B cell (primary cell): Measurements from ENCODE around the gene RXFP2. TPM values are rescaled to one million over a fixed set of nuclear protein-coding genes. Genes with fewer than 3 reads are reported as not detected.

Source experiments
- ATAC-seq: fragments of 200-7000 bp; cut with Tn5 transposase; one replicate; pipeline ENCODE4 v1.10.0; 2021; ENCODE audit warnings: low read depth, mild to moderate bottlenecking, moderate number of reproducible peaks, moderate library complexity
- CTCF ChIA-PET: fragments of 350-600 bp; sonication (Branson Sonifier 250); formaldehyde crosslinking; loops from one replicate; lab custom pipeline; 2021; ENCODE audit warnings: antibody characterized with exemption, inconsistent platforms; lab: Charles Lee
- POLR2A ChIA-PET: fragments of 350-600 bp; sonication (Branson Sonifier 250); formaldehyde crosslinking; loops from one replicate; lab custom pipeline; 2021; ENCODE audit warnings: antibody characterized with exemption; lab: Charles Lee
- DNase-seq: peaks from one replicate; pipeline ENCODE4 v3.0.0; 2013
- H2AFZ ChIP-seq: 2 replicates; pipeline ENCODE4 v1.6.1; 2012; ENCODE audit warnings: mild to moderate bottlenecking, low read depth, low read length; ENCODE audit not compliant: insufficient read depth, poor library complexity, severe bottlenecking
- H3K27ac ChIP-seq, 2 donors: 1 replicate in 1 of 2; 2 replicates in 1 of 2; pipeline ENCODE4 v1.5.1; 2012 to 2013; ENCODE audit warnings: low read length in 2 of 2, mild to moderate bottlenecking in 2 of 2, moderate library complexity in 1 of 2
- H3K27me3 ChIP-seq, 4 experiments: fragments of 200-600 bp in 1 of 4; sonication (generic) in 1 of 4; replicated peaks in 1 of 4; 1 replicate in 2 of 4; 2 replicates in 2 of 4; pipeline versions ENCODE4 v1.6.1 to v1.7.0; 2013 to 2016; ENCODE audit warnings: low read length in 3 of 4, mild to moderate bottlenecking in 2 of 4, mixed read lengths in 1 of 4, moderate library complexity in 1 of 4; ENCODE audit not compliant: insufficient read depth in 4 of 4, control insufficient read depth in 3 of 4; ENCODE audit errors: control extremely low read depth in 1 of 4
- H3K36me3 ChIP-seq, 2 experiments: replicated peaks in 1 of 2; 1 replicate in 1 of 2; 2 replicates in 1 of 2; pipeline versions ENCODE4 v1.6.1 to v1.7.1; 2013; ENCODE audit warnings: low read length in 1 of 2; ENCODE audit not compliant: insufficient read depth in 2 of 2, control insufficient read depth in 1 of 2; ENCODE audit errors: control extremely low read depth in 1 of 2, extremely low read depth in 1 of 2
- H3K4me1 ChIP-seq, 2 donors: fragments of 200-600 bp in 1 of 2; sonication (generic) in 1 of 2; 1 replicate in 1 of 2; 2 replicates in 1 of 2; pipeline versions ENCODE4 v1.5.1 to v1.6.1; 2013 to 2017; ENCODE audit warnings: low read length in 2 of 2; ENCODE audit not compliant: control insufficient read depth in 2 of 2, insufficient read depth in 2 of 2
- H3K4me2 ChIP-seq: replicated peaks from 2 replicates; pipeline ENCODE3; 2012; ENCODE audit warnings: mild to moderate bottlenecking, low read depth, low read length; ENCODE audit not compliant: poor library complexity, severe bottlenecking
- H3K4me3 ChIP-seq, 5 experiments: fragments of 200-600 bp in 1 of 5; sonication (generic) in 1 of 5; 1 replicate in 3 of 5; 2 replicates in 2 of 5; pipeline versions ENCODE4 v1.5.1 to v1.7.0; 2011 to 2016; ENCODE audit warnings: low read length in 4 of 5, mild to moderate bottlenecking in 4 of 5, low read depth in 2 of 5, control low read depth in 1 of 5, moderate library complexity in 1 of 5; ENCODE audit not compliant: insufficient read depth in 1 of 5; ENCODE audit errors: control extremely low read depth in 1 of 5, extremely low read depth in 1 of 5
- H3K79me2 ChIP-seq: fragments of 200-600 bp; sonication (generic); one replicate; pipeline ENCODE4 v1.6.0; 2016; ENCODE audit warnings: low read length; ENCODE audit not compliant: control insufficient read depth, insufficient read depth
- H3K9ac ChIP-seq: fragments of 200-600 bp; sonication (generic); 2 replicates; pipeline ENCODE4 v1.6.1; 2017; ENCODE audit warnings: mild to moderate bottlenecking, low read length, moderate library complexity
- H3K9me3 ChIP-seq, 3 donors: one replicate each; pipeline versions ENCODE4 v1.6.1 to v1.7.1; 2013; ENCODE audit warnings: low read length in 2 of 3; ENCODE audit not compliant: control insufficient read depth in 2 of 3, insufficient read depth in 1 of 3; ENCODE audit errors: control extremely low read depth in 1 of 3
- H4K20me1 ChIP-seq: 2 replicates; pipeline ENCODE4 v1.6.0; 2012; ENCODE audit warnings: mild to moderate bottlenecking, low read length; ENCODE audit not compliant: insufficient read depth, control insufficient read depth, poor library complexity, severe bottlenecking
- H3K27ac Mint-ChIP-seq: one replicate; pipeline ENCODE4 v1.8.0; 2021; ENCODE audit warnings: mixed read lengths
- H3K27me3 Mint-ChIP-seq: one replicate; pipeline ENCODE4 v1.8.0; 2021; ENCODE audit warnings: mixed read lengths
- H3K4me1 Mint-ChIP-seq: one replicate; pipeline ENCODE4 v1.8.0; 2021; ENCODE audit warnings: mixed read lengths
- H3K4me3 Mint-ChIP-seq: one replicate; pipeline ENCODE4 v1.8.0; 2021; ENCODE audit warnings: mixed read lengths
- H3K9me3 Mint-ChIP-seq: one replicate; pipeline ENCODE4 v1.8.0; 2022; ENCODE audit warnings: mixed read lengths; ENCODE audit not compliant: insufficient read depth
- CTCF ChIP-seq: fragments of 200-600 bp; IDR thresholded peaks from one replicate; pipeline ENCODE4 v1.8.0; 2022; ENCODE audit warnings: antibody characterized with exemption, mild to moderate bottlenecking
- EZH2 ChIP-seq: IDR thresholded peaks from 2 replicates; pipeline ENCODE4 v1.6.1; 2012; ENCODE audit warnings: borderline replicate concordance, low read depth, mild to moderate bottlenecking, moderate library complexity, low read length; ENCODE audit not compliant: insufficient read depth, poor library complexity, severe bottlenecking
- WGBS: methylation state at CpG from one replicate; pipeline ENCODE4 v1.1.5; 2013; ENCODE audit warnings: missing lambda C conversion rate; ENCODE audit not compliant: insufficient coverage; 5-methylcytosine and 5-hydroxymethylcytosine counted together
- intact Hi-C: fragments of 100-400 bp; cut with micrococcal nuclease; formaldehyde crosslinking; loops from one replicate; pipeline ENCODE4 v1.10.0; 2022
- polyA plus RNA-seq: library from polyadenylated mRNA; depleted of rRNA; stranded (reverse); fragments of >200 nt; gene quantifications from 2 replicates; pipeline ENCODE4 v1.2.3, GENCODE V29; 2012
- total RNA-seq, 2 donors: library from RNA; stranded (reverse); fragments of 120-200 nt in 1 of 2; gene quantifications; 1 replicate in 1 of 2; 2 replicates in 1 of 2; pipeline versions ENCODE4 v1.2.3 to v1.2.4, GENCODE V29; 2013 to 2022

Gene RXFP2
- total and polyA plus RNA-seq, 2 donors (not counting 1 experiment from before 2014, with no cell fraction given): not detected

GRCh38 chr13:31731921-31732320, 7.4 kb upstream of the RXFP2 start:
- Histone ChIP-seq H3K4me2 (no peak overlapping the region), H2AFZ (peak overlapping the region; percentile 22), H3K27ac (no peak overlapping the region), H3K4me3 (no peak overlapping the region), H3K4me1 (no peaks in the 10 kb centered on the region), H3K36me3 (no peaks in the 10 kb centered on the region), H4K20me1 (no peaks in the 10 kb centered on the region), H3K9ac (no peak overlapping the region), H3K79me2 (no peaks in the 10 kb centered on the region), H3K27me3 (peaks cover 0 to 3% (median 0%) of the 10 kb centered on the region in 4 experiments), H3K9me3 (no peaks in the 10 kb centered on the region)
- no peaks in the 10 kb centered on the region for H3K4me1 Mint-ChIP-seq
- intact Hi-C loops: no loop called here
- 6% methylated on average over 6 of the region's 6 CpGs for WGBS
- H3K27ac Mint-ChIP-seq: no peak overlapping the region
- H3K4me3 Mint-ChIP-seq: no peak overlapping the region
- ChIA-PET CTCF (interaction anchor here (1.1 kb wide), 1 partner anchor 9 kb away, joined by 5 read pairs; no protein-coding TSS in a partner anchor), POLR2A (no interaction called here)
- H3K27me3 Mint-ChIP-seq: peaks cover 20% of the 10 kb centered on the region
- TF ChIP-seq CTCF (no peak), EZH2 (no peak)
- H3K9me3 Mint-ChIP-seq: no peaks in the 10 kb centered on the region
- DNase-seq: no peak
- no peak for ATAC-seq

GRCh38 chr13:31733066-31733465, 6.3 kb upstream of the RXFP2 start:
- ATAC-seq (no peak), DNase-seq (no peak)
- no peaks in the 10 kb centered on the region for H3K9me3 ChIP-seq
- H3K4me1 ChIP-seq: no peaks in the 10 kb centered on the region
- H4K20me1 ChIP-seq: no peaks in the 10 kb centered on the region
- ChIA-PET POLR2A (no interaction called here), CTCF (interaction anchor here (1.4 kb wide), 1 partner anchor 12 kb away, joined by 3 read pairs; no protein-coding TSS in a partner anchor)
- peaks cover 0 to 3% (median 0%) of the 10 kb centered on the region in 4 experiments for H3K27me3 ChIP-seq
- no peak overlapping the region for H2AFZ ChIP-seq
- no peak overlapping the region for H3K4me3 Mint-ChIP-seq
- H3K27ac ChIP-seq: no peak overlapping the region
- H3K36me3 ChIP-seq: no peaks in the 10 kb centered on the region
- peaks cover 20% of the 10 kb centered on the region for H3K27me3 Mint-ChIP-seq
- H3K27ac Mint-ChIP-seq: no peak overlapping the region
- H3K9ac ChIP-seq: no peak overlapping the region
- H3K9me3 Mint-ChIP-seq: no peaks in the 10 kb centered on the region
- 65% methylated on average over 4 of the region's 5 CpGs for WGBS
- no peaks in the 10 kb centered on the region for H3K4me1 Mint-ChIP-seq
- no peak overlapping the region for H3K4me3 ChIP-seq
- intact Hi-C loops: no loop called here
- no peak overlapping the region for H3K4me2 ChIP-seq
- H3K79me2 ChIP-seq: no peaks in the 10 kb centered on the region
- TF ChIP-seq CTCF (no peak), EZH2 (no peak)
